Lung (tissue), 12 donors: Measurements from ENCODE around the gene LARP1. TPM values are rescaled to one million over a fixed set of nuclear protein-coding genes. Genes with fewer than 3 reads are reported as not detected.

Experiments
- ATAC-seq: fragments of 200-7000 bp; cut with Tn5 transposase; one replicate; pipeline ENCODE4 v1.9.1; 2020; ENCODE audit warnings: moderate number of reproducible peaks; ENCODE audit not compliant: insufficient read depth, low FRiP score
- DNase-seq, 3 donors: peaks; one replicate each; pipeline ENCODE4 v3.0.0-alpha.2; 2013 to 2017
- H3K27ac ChIP-seq, 2 donors: one replicate each; pipeline ENCODE4 v1.5.1; 2013; ENCODE audit warnings: mild to moderate bottlenecking in 2 of 2, moderate library complexity in 2 of 2, control low read depth in 1 of 2, inconsistent platforms in 1 of 2, low read depth in 1 of 2, low read length in 1 of 2
- H3K27me3 ChIP-seq, 3 donors: one replicate each; pipeline ENCODE4 v1.5.1; 2013; ENCODE audit warnings: low read length in 2 of 3; ENCODE audit not compliant: control insufficient read depth in 3 of 3, insufficient read depth in 3 of 3
- H3K36me3 ChIP-seq, 4 donors: one replicate each; pipeline ENCODE4 v1.5.1; 2013; ENCODE audit warnings: low read length in 4 of 4, mild to moderate bottlenecking in 1 of 4, moderate library complexity in 1 of 4; ENCODE audit not compliant: control insufficient read depth in 4 of 4, insufficient read depth in 4 of 4
- H3K4me1 ChIP-seq, 5 donors: one replicate each; pipeline ENCODE4 v1.5.1; 2013; ENCODE audit warnings: low read length in 5 of 5, mild to moderate bottlenecking in 2 of 5, moderate library complexity in 1 of 5; ENCODE audit not compliant: control insufficient read depth in 5 of 5, insufficient read depth in 5 of 5
- H3K4me3 ChIP-seq: one replicate; pipeline ENCODE4 v1.5.1; 2013; ENCODE audit warnings: mild to moderate bottlenecking, control low read depth, moderate library complexity
- H3K9ac ChIP-seq, 2 donors: one replicate each; pipeline ENCODE4 v1.5.1; 2013; ENCODE audit warnings: low read length in 2 of 2, control low read depth in 1 of 2; ENCODE audit not compliant: insufficient read depth in 1 of 2
- H3K9me3 ChIP-seq, 4 donors: one replicate each; pipeline ENCODE4 v1.5.1; 2013; ENCODE audit warnings: low read length in 3 of 4, mild to moderate bottlenecking in 1 of 4, moderate library complexity in 1 of 4; ENCODE audit not compliant: control insufficient read depth in 4 of 4, insufficient read depth in 3 of 4
- WGBS, 2 donors: extraction: QIAGEN DNeasy Blood & Tissue Kit; methylation state at CpG; one replicate each; pipeline ENCODE4 v1.1.7; 2013; 5-methylcytosine and 5-hydroxymethylcytosine counted together
- polyA plus RNA-seq, 2 donors: library from polyadenylated mRNA; stranded (reverse); fragments of 200-250 nt; gene quantifications; one replicate each; pipeline ENCODE4 v1.2.1, GENCODE V29; 2013
- total RNA-seq, 2 donors: library from RNA; depleted of rRNA in 1 of 2; stranded (reverse); fragments of >200 nt in 1 of 2; gene quantifications; one replicate each; pipeline ENCODE4 v1.2.1, GENCODE V29; 2014 to 2021
- TF ChIP-seq, protein P1 (sequence below): IDR thresholded peaks from 2 replicates; pipeline ENCODE4 v1.5.1; 2012; ENCODE audit warnings: mild to moderate bottlenecking; ENCODE audit errors: control extremely low read depth, extremely low read depth
- donor health status: control.
- donor health status: control.
- donor health status: Bipolar disorder and iron deficiency.
- donor health status: healthy.
- donor health status: DM: yes; HTN: yes; CAD: no.

Gene LARP1
- total and polyA plus RNA-seq, 4 donors: 30.5 to 199 (median 61.7) TPM

DNA sequence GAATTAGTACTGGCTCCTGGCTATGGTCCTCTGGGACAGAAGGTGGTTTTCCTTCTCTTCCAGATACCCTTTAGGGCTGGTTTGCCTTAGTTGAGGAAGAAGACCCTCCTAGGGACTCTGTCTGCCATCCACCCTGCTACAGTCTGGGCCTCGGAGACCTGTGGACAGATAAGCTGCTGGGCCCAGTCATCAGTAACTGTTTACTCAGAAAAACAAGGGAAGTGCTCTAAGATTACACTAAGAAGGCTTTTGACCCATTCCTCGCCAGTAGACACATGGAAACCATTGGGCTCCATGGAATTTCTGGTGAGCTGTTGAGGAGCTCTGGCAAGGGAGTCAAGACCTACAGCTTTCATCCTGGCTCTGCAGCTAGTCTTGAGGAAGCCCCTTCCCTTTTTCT is 31.2 kb downstream of the LARP1 start:
- no peak overlapping the region for H3K4me3 ChIP-seq
- no peaks in the 10 kb centered on the region for H3K9me3 ChIP-seq
- DNase-seq: no peak
- H3K4me1 ChIP-seq: peaks cover 0 to 56% (median 13%) of the 10 kb centered on the region in 5 donors
- no peak overlapping the region for H3K9ac ChIP-seq
- TF ChIP-seq, protein P1, sequence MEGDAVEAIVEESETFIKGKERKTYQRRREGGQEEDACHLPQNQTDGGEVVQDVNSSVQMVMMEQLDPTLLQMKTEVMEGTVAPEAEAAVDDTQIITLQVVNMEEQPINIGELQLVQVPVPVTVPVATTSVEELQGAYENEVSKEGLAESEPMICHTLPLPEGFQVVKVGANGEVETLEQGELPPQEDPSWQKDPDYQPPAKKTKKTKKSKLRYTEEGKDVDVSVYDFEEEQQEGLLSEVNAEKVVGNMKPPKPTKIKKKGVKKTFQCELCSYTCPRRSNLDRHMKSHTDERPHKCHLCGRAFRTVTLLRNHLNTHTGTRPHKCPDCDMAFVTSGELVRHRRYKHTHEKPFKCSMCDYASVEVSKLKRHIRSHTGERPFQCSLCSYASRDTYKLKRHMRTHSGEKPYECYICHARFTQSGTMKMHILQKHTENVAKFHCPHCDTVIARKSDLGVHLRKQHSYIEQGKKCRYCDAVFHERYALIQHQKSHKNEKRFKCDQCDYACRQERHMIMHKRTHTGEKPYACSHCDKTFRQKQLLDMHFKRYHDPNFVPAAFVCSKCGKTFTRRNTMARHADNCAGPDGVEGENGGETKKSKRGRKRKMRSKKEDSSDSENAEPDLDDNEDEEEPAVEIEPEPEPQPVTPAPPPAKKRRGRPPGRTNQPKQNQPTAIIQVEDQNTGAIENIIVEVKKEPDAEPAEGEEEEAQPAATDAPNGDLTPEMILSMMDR: no peak
- H3K27ac ChIP-seq: no peak overlapping the region
- no peaks in the 10 kb centered on the region for H3K27me3 ChIP-seq
- no peak for ATAC-seq
- H3K36me3 ChIP-seq: peaks cover 2 to 10% (median 4%) of the 10 kb centered on the region in 4 donors
- WGBS, 2 donors: 55 to 69% methylated on average over 2 of the region's 2 CpGs

DNA sequence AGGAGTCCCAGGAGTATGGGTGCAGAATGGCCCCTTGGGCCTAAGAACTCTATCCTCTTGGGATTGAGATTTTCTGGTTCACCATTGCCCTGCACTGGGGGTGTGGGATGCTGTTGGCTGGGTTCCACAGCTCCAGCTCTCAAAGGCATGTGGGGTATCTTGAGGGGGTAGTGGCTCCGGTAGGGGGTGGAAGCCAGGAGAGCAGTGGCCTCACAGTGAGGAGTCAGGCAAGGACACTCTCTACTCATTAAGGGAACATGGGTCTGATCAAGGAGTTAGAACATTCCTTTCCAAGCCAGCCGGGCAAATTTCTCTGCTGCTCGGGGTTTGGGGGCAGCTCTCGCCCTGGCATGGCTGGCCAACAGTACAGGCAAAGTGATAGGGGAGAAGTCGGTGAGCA is 33.0 kb downstream of the LARP1 start:
- Histone ChIP-seq H3K4me1 (peaks cover 0 to 40% (median 4%) of the 10 kb centered on the region in 5 donors), H3K36me3 (peaks cover 10 to 22% (median 14%) of the 10 kb centered on the region in 4 donors)
- TF ChIP-seq, protein P1: no peak

DNA sequence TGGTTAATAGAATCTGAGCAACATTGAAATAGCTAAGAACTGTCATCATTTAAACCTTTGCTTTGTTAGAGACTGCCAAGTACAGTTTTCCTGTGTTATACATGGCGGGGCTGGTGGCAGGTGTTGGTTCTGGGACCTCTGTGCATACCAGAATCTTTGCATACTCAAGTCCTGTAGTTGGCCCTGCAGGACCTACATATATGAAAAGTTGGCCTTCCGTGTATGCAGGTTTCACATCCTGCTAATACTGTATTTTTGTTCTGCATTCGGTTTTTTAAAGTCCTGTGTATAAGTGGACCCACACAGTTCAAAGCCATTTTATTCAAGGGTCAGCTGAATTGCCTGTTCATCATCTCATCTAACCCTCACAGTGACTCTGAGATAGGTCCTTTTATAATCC is 36.4 kb downstream of the LARP1 start:
- no peak overlapping the region for H3K9ac ChIP-seq

More for the DNA sequence above, 33.0 kb downstream of the LARP1 start:
- Histone ChIP-seq H3K9me3 (no peaks in the 10 kb centered on the region), H3K27me3 (no peaks in the 10 kb centered on the region), H3K27ac (peak overlapping the region in 1 of 2 donors; percentile 1), H3K4me3 (no peak overlapping the region), H3K9ac (no peak overlapping the region)
- ATAC-seq (no peak), DNase-seq (no peak)
- WGBS, 2 donors: 33 to 60% methylated on average over 5 of the region's 5 CpGs

More for the DNA sequence above, 36.4 kb downstream of the LARP1 start:
- Histone ChIP-seq H3K27ac (no peak overlapping the region), H3K9me3 (no peaks in the 10 kb centered on the region), H3K27me3 (no peaks in the 10 kb centered on the region), H3K4me3 (no peak overlapping the region), H3K36me3 (peaks cover 14 to 37% (median 23%) of the 10 kb centered on the region in 4 donors), H3K4me1 (peaks cover 0 to 23% (median 4%) of the 10 kb centered on the region in 5 donors)
- WGBS, 2 donors: 88 to 92% methylated on average over 3 of the region's 3 CpGs
- no peak for ATAC-seq
- TF ChIP-seq, protein P1: no peak
- no peak for DNase-seq
